NCI-H1048 (cell line): ENCODE measurements around the gene TNFRSF19.
"Not testable (repeated sequence)": the region's sequence is repeated elsewhere in the genome, so short reads cannot be mapped to it uniquely, and the experiment has no call there.

Experiments
- DNase-seq: peaks from one replicate; lab custom pipeline; 2025; lab: John Stamatoyannopoulos, UW

TNFRSF19 gene

DNA sequence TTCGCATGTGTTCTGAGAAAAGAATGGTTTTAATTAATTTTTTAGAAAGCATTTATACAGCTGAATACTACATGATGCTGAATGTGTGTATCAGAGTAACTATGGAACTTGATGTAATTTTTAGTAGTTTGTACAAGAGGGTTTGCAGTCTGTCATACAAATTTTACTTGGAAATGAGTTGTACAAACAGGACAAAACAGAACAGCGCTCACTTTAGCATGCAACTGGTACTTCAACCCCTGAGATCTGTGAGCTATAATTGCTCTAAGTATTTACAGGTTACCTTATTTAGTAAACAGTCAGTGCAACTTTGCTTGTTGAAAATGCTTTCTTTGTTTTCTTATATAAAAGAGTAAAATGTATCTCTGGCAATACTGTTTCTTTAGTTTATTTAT is 706 bp downstream of the TNFRSF19 start:
- no peak for DNase-seq

DNA sequence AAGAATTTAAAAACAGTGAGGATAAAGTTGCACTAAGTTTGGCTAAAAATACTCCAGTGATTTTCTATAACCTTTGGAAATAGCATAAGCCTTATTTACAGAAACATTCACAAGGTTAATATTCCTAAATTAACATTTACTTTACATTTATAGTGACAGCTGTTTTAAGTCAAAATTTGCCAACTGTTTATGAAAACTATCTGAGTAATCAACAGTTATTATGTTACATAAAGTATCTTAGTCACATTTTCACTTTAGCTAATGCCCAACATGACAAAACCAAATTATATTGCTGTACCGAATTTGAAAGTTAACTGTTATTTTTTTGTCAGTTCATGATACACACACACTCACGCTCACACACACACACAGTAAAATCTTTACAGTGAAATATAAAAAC is 1.2 kb downstream of the TNFRSF19 start:
- DNase-seq: no peak

DNA sequence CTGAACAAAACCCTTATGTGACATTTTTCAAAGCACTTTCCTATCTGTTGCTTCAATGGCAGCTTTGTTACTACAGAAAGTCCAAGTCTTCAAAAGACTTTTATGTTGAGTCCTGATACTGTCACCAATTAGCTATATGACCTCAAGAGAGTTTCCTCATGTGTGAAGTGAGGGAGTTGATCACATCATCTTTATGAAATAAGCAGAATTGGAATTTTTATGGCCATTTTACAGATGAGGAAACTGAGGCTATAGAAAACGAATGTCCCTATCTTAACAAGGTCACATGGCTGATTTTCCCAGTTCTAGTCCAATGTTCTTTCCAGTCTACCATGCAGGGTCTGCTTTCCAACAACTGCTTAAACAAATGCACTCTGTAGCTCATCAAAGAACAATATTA is 2.6 kb downstream of the TNFRSF19 start:
- no peak for DNase-seq

DNA sequence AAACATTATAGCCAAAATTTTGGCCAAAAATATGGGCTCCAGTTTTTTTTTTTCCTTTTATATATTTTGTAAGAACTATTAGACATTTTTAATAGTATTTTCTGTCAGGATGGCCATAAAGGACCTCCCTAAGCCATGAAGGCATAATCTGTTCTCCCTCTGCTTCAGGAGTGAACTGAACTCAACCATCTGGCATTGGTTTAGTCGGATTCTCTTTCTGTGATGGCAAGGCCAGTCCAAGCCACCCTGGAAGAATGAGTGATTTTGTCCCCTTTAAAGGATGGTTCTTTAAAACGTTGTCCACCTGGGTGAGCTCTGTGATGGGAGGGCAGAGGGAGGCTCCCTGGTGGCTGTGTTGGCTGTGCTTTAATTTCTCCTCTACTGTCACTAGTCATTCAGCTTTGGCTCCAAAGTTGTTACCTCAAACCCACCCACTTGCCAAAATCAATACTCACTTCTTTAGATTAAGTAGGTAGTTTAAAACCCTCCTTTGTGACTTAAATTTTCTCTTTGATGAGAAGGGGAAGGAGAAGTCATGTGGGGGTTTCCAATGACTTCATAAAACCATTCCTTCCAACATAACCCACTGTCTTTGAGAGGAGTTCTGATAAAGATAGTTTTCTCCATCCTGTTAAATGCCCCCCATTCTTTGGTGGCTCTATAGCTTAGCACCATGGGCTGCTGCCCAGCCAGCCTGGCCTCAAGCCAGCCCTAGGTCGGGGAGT is 4.4 kb downstream of the TNFRSF19 start:
- no peak for DNase-seq

DNA sequence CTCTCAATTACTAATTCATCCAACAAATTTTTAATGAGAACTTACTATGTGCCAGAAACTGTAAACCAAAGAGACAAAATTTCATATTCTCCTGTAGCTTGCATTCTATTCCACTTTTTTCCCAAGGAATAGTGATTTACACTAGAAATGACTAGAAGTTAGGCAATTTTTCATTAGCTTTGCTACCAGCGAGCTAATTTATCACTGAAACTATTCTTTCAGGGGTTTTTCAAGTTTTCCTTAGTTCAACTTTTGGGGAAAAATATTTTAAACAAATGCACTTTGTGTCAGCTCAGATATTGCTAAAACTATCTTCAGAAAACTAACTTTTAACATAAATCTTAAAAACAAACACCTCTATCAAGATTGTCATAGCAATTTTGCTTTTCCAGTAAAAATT is 5.4 kb downstream of the TNFRSF19 start:
- no peak for DNase-seq

DNA sequence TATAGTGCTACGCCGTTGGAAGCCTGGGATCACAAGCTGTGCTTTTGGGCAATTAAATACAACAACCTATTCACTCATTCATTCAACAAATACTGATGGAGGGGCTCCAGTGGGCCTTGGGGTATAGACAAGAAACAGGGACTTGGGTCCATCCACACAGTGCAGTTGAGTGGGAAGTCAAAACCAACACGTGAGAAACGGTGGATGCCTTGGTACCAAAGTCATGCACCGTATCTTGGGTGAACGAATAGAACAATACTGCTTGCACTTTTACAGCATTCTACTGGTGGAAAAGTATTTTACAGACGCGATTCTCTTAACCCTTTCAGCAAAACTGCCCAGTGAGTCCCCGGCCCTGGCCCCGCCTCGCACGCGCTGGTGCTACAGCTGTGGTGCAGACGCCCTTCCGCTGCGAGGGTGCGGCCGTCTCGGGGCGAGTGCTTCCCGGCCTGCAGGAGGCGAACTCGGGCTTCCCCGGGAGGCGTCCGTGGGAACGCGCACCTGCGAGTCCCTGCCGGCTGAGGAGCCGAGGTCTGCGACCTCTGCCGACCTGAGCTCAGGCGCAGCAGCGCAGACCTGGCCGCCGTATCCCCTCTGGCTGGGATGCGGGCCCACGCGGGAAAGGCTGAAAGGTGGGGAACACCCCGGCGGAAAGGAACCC is 8.3 kb downstream of the TNFRSF19 start:
- DNase-seq: no peak

DNA sequence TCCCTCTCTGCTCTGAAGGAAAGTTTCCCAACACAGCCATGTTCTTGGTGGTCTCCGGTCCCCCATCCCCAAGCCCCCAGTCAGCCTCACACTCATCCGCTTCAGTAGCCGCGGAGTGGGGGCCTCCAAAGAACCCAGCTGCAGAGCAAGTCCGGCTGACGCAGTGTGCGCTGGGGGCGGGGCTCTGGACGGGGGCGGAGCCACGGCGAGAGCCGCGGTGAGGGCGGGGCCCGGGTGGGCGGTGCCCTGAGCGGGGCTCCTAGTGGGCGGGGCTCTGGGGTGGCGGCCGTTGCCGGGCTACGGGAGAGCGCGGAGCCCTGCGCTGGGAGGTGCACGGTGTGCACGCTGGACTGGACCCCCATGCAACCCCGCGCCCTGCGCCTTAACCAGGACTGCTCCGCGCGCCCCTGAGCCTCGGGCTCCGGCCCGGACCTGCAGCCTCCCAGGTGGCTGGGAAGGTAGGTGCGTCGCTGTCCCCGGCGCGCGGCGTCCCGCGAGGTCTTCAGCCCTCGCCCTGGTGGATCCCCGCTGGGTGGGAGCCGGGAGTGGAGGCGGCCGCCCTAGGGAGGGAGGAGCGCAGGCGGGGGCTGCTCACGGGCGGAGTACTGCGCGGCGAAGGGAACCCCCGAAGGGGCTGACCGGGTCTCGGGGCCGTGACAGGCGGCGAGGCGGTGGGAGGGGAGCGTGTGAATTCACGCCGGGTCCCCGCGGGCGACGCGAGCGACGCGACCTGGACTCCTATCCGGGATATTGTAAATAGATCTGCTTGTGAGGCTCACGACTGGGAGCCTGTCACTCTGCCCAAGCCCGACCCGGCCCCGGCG is 9.1 kb downstream of the TNFRSF19 start:
- peak; percentile 51 for DNase-seq

DNA sequence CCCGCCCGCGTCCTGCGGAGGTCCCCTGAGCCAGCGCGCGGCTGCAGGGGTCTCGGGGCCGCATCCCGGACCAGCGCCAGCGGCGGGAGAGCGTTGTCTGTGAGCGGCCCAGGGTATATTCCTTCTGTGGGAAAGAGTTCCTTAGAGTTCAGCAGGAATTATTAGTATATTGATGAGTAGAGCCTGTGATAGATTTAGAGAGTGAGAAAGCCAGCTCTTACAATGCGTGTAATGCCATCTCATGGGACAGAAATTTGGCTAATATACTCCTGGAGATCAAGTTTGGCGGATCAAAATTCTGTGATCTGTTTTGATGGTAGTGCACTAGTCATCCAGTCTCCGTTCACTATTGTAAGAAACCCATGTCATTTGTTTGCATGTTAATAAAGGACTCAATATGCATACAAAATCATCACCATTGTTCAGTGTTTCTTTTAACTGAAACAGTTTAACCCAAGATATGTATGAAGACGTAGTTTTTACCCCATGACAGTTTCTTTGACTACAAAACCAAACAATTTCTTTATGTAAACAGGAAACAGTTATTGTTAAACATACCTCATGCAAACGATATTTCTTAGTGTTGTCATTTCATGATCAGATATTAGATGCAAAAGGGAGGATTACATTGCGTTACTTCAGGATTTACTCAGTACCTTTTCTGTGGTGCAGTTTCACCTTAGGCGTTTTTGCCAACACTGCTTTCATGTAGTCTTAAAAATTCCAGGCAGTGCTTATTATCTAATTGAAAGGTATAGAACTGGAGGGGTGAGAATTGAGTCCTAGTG is 9.9 kb downstream of the TNFRSF19 start:
- no peak for DNase-seq

DNA sequence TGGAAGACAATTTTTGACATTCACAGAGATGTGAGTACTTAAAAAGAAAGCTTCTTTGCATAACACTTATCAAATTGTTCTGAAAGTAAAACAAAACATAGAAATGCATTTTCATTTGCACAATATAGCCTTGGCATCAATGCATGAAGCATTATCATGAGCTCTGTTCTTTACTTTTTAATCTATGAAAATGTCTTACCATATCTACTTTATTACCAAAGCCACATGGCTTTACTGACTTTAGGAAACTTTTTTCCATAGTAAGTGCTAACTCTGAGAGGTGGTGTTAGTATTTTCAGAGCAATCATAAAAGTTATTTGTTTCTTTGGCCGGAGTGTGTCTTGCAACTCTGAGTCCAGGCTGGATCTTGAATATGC is 10.5 kb downstream of the TNFRSF19 start:
- DNase-seq: no peak

DNA sequence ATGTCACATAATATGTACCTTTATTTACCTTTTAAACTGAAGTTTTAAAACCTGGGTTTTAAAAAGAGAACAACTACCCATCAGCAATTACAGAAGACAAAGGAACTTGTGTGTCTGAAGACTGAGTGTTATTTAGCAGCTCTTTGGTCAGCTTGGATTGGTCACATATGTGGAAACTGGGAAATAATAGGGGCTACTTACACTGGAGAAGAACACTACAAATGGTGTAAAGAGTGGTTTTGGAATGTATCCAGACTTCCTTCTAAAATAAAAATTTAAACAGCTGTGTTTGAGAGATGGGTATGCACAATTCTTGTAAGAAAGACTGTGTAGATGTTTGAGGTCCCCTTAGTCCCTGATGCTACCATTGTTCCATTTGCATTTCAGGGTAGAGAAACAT is 13.3 kb downstream of the TNFRSF19 start:
- no peak for DNase-seq

DNA sequence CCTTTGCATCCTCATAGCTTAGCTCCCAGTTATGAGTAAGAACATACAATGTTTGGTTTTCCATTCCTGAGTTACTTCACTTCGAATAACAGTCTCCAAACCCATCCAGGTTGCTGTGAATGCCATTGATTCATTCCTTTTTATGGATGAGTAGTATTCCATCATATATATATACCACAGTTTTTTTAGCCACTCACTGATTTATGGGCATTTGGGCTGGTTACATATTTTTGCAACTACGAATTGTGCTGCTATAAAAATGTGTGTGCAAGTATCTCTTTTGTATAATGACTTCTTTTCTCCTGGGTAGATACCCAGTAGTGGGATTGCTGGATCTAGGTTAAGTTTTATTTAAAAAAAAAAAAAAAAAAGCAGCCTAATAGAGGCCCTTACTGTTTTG is 14.1 kb downstream of the TNFRSF19 start:
- DNase-seq: no peak

DNA sequence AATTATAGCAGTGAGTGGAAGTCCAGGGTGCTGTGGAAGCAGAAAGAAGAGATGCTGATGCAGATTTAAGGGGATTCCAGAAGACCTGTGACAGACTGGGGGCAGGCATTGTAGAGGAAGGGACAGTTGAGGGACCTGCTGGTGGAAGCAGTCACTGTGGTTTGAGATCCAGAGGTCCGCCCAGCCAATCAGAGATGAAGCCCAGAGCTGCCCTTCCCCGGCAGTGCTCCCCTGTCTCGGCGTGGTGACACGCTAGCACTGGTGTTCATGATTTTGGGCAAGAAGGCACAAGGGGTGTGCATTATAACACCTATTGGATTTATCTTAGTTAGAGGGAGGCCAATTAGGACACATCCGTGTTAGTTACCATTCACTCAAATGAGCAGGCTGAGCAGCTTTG is 16.1 kb downstream of the TNFRSF19 start:
- no peak for DNase-seq

DNA sequence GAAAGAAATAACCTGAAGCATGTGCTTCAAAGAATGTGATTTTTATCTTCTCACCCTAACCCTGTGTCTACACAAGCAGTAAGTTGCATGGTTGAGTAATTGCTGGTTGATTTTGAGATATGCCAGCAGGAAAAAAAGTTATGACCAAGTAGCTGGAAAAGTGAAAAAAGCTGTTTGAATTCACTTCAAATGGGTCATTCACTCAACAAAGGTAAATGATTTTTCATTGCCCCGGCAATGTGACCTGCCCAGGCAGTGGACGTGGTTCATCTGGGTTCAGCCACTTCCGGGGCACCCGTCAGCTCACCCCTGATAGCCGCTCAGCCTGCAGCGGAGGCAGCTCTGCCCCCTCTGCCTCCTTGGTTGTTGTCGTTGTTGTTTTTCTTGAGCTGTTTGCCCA is 18.5 kb downstream of the TNFRSF19 start:
- no peak for DNase-seq

DNA sequence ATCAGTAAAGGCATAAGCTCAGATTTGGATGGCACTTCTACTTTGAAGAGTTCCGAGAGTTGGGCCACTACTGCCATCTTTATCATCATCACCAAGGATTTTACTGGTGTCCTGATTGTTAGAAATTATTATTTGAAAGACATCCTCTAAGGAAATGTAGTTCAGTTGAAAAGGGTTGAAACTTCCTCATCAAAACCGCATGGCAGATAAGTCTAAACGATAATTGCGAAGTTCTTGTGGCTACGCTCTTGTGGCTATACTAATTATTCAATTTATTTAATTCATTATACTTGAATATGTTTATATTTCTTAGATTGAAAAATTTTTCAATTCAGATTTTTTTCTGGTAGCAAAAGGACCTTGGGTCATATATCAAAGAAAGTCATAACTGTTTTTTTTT is 22.4 kb downstream of the TNFRSF19 start:
- no peak for DNase-seq

DNA sequence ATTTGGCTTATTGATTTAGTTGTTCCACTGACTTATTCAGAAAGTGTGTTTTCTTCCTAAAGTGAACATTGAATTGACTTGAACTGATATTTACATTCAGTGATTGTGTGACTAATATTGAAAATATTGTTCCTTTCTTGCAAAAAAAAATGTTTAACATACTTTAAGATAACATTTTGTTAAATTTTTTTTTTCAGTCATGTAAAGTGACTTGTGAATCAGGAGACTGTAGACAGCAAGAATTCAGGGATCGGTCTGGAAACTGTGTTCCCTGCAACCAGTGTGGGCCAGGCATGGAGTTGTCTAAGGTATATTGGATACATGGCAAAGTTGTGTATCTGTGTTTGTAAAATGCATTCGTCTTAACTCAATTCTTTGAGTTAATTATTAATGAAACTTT is 22.9 kb downstream of the TNFRSF19 start:
- DNase-seq: no peak

DNA sequence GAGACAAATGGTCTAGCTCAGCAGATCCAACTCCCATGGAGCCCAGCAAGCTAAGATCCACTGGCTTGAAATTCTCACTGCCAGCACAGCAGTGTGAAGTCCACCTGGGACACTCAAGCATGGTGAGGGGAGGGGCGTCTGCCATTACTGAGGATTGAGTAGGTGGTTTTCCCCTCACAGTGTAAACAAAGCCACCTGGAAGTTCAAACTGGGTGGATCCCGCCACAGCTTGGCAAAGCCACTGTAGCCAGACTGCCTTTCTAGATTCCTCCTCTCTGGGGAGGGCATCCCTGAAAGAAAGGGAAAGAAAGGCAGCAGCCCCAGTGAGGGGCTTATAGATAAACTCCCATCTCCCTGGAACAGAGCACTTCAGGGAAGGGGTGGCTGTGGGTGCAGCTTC is 24.1 kb downstream of the TNFRSF19 start:
- DNase-seq: not testable (repeated sequence)

DNA sequence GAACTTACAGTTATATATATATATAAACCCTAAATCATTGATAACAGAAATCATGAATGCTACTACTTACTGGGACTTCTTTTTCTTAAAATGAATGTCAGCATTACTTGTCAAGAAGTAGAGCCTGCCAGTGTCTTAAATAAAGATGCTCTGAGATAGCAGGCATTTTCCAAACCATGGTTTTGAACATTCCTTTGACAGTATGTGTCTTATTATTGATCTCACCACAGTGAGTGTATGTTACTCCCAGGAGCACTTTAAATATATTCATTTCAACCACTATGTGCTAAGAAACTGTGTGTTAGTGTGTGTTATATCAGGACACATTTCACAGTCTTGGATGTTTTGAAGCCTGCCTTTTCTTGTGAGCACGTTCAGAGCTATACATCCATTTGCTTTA is 28.2 kb downstream of the TNFRSF19 start:
- no peak for DNase-seq

DNA sequence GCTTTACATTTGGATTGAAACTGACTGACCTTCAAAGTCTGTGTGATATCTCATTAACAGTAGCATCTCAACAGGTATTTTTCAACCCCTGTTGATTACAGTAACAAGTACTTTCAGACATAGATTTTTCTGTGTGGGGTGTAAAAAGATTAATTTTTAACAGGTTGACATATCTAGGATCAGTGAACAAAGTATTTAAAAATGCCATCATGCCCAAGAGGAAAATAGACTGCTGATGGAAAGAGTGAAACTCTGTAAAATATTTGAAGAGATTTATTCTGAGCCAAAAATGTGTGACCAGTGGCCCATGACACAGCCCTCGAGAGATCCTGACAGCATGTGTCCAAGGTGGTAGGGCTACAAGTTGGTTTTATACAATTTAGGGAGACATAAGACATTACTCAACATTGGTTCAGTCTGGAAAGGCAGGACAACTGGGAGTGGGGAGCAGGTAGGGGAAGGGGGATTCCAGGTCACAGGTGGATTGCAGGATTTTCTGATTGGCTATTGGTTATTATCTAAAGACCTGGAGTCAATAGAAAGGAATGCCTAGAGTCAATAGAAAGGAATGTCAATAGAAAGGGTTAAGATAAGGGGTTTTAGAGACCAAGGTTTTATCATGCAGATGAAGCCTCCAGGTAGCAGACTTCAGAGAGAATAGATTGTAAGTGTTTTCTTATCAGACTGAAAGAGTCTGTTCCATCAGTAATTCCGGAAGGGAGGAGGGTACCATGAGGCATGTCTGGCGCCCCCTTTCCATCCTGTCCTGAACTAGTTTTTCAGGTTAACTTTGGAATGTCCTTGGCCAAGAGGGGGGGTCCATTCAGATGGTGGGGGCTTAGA is 29.1 kb downstream of the TNFRSF19 start:
- no peak for DNase-seq

DNA sequence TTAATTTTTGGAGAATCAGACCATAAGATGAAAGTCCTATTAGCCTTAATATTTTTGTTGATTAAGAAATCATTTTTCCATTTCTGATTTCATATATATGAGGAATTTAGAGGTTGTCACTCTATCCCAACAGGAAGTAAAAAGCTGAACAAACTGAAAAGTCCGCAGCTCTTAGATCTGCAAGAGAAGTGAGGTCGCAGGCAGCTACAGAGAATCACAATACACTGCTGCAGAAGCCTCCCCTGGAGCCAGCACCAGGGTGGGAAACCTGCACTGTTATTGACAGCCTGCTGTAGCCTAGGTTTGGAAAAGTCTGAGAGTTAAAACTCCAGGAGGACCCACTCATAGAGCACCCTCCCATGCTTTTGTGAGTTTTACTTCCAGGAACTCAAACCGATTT is 29.9 kb downstream of the TNFRSF19 start:
- no peak for DNase-seq

DNA sequence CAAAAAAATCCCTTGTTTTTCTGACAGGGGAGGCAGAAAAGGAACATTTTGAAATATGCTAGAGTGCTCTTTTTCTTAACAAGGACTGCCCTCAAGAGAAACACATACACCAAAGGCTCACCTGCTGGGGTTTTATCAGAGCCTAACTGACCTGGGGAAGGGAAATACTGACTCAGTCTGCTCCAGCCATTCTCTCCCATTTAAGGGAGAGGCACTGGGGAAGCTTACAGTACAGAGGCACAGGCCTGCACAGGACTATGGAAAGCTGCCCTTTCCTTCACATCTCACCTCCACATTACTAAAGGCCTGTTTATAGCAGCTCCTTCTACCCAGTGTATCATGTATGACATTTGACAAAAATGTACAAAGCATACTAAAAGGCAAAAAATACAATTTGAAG is 30.3 kb downstream of the TNFRSF19 start:
- no peak for DNase-seq

DNA sequence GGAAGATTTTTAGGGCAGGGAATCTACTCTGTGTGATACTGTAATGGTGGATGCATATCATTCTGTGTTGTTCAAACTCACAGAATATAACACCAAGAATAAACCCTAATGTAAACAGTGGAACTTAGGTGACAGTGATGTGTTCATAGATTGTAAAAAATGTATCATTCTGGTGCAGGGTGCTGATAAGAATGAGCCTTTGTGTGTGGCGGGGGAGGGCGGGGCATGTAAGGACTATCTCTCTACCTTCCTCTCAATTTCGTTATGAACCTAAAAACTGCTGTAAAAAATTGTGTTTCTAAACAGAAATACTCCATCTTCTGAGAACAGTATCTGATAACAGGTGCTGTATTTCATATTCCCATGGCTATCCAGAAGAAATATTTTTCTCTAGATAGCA is 35.6 kb downstream of the TNFRSF19 start:
- no peak for DNase-seq
